Urinary bladder (tissue), 4 donors: ENCODE results near the gene PIK3R3. TPM values are rescaled to one million over a fixed set of nuclear protein-coding genes. Genes with fewer than 3 reads are reported as not detected.

ENCODE experiments used
- DNase-seq: peaks from one replicate; pipeline ENCODE4 v3.0.0-alpha.2; 2015; ENCODE audit errors: extremely low spot score
- H3K27ac ChIP-seq: one replicate; pipeline ENCODE4 v1.5.1; 2013; ENCODE audit warnings: low read depth, mild to moderate bottlenecking, moderate library complexity
- H3K36me3 ChIP-seq: one replicate; pipeline ENCODE4 v1.6.1; 2013; ENCODE audit warnings: mild to moderate bottlenecking, moderate library complexity; ENCODE audit not compliant: insufficient read depth
- H3K4me1 ChIP-seq: one replicate; pipeline ENCODE4 v1.6.1; 2013; ENCODE audit warnings: mild to moderate bottlenecking, moderate library complexity; ENCODE audit not compliant: insufficient read depth
- H3K4me3 ChIP-seq: one replicate; pipeline ENCODE4 v1.5.1; 2013; ENCODE audit warnings: low read depth, low read length
- WGBS: extraction: QIAGEN DNeasy Blood & Tissue Kit; methylation state at CpG from one replicate; pipeline ENCODE4 v1.1.7; 2013; 5-methylcytosine and 5-hydroxymethylcytosine counted together
- polyA plus RNA-seq: library from polyadenylated mRNA; stranded (reverse); fragments of 200-250 nt; gene quantifications from one replicate; pipeline ENCODE4 v1.2.3, GENCODE V29; 2013
- total RNA-seq: library from RNA; depleted of rRNA; stranded (reverse); fragments of >200 nt; gene quantifications from one replicate; pipeline ENCODE4 v1.2.3, GENCODE V29; 2014
- donor health status: healthy with polysubstance abuse.
- donor health status: healthy.

Gene PIK3R3
- total and polyA plus RNA-seq, 2 donors, result 16.2 to 24.7 TPM

DNA sequence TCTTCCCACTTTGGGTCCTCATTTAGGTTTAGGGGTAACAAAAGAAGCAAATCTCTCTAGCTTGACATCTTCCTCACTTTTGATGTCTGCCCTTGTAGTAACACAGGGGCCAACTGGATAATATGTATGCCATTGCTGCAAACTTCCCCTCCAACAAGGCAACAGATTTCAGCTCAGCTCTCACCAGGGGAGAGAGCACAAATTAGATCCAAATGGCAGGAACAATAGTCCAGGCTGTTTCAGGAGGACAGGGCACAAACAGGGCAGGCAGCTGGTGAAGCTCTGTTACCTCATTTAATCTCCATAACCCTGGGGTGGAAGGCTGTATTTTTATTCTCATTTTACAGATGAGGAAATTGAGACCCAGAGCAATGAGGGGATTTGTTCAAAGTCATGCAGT, 4.3 kb upstream of the PIK3R3 start:
- Histone ChIP-seq H3K4me1 (no peaks in the 10 kb centered on the region), H3K27ac (no peak overlapping the region)
- no peak for DNase-seq

DNA sequence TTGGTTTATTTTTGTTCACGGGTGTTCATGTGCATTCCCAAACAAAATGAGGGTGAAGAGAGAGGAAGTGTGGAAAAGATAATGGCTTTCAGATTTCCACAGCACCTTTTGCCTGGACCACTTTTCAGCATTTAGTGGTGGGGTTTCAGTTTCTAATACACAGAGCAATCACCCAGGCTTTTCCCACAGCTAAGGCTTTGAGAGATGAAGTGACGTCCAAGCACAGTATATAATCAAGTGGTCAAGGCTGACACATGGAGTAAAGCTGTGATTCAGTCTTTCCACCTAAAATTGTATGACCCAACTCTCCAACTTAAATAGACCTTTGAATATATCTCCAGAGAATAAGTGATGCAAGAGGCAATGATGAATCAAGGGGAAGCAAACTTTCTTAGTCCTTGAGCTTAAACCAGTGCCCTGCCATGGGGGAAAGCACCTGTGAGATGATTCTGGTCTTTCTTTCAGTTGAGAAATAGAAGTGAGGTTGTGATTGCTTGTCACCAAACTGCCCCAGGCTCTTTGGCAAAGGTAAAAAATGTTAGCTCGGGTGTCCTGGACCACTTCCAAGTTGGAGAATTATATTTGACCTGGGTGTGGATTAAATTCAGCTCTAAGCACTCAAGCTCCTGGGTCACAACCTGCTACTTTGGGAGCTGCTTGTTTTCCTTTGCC, 2.4 kb upstream of the PIK3R3 start:
- no peaks in the 10 kb centered on the region for H3K4me1 ChIP-seq
- H3K4me3 ChIP-seq, result no peak overlapping the region
- no peaks in the 10 kb centered on the region for H3K36me3 ChIP-seq
- WGBS, result 45% methylated on average over 3 of the region's 3 CpGs
- DNase-seq, result no peak
- H3K27ac ChIP-seq, result no peak overlapping the region

More for the DNA sequence above, 4.3 kb upstream of the PIK3R3 start:
- Histone ChIP-seq H3K36me3 (no peaks in the 10 kb centered on the region), H3K4me3 (no peak overlapping the region)

- peak overlapping the region; percentile 45 for H3K4me3 ChIP-seq
- H3K36me3 ChIP-seq, result no peaks in the 10 kb centered on the region
- H3K27ac ChIP-seq, result no peak overlapping the region
- WGBS, result 62% methylated on average over 3 of the region's 3 CpGs
- no peaks in the 10 kb centered on the region for H3K4me1 ChIP-seq
- no peak for DNase-seq
These were observed 1.4 kb upstream of the PIK3R3 start for GRCh38 chr1:46133781-46134350.

GRCh38 chr1:46133181-46133658, 791 bp upstream of the PIK3R3 start:
- Histone ChIP-seq H3K4me3 (peak overlapping the region; percentile 45), H3K36me3 (no peaks in the 10 kb centered on the region), H3K4me1 (no peaks in the 10 kb centered on the region), H3K27ac (no peak overlapping the region)
- WGBS, result under 1% methylated on average over 22 of the region's 22 CpGs
- DNase-seq, result no peak

DNA sequence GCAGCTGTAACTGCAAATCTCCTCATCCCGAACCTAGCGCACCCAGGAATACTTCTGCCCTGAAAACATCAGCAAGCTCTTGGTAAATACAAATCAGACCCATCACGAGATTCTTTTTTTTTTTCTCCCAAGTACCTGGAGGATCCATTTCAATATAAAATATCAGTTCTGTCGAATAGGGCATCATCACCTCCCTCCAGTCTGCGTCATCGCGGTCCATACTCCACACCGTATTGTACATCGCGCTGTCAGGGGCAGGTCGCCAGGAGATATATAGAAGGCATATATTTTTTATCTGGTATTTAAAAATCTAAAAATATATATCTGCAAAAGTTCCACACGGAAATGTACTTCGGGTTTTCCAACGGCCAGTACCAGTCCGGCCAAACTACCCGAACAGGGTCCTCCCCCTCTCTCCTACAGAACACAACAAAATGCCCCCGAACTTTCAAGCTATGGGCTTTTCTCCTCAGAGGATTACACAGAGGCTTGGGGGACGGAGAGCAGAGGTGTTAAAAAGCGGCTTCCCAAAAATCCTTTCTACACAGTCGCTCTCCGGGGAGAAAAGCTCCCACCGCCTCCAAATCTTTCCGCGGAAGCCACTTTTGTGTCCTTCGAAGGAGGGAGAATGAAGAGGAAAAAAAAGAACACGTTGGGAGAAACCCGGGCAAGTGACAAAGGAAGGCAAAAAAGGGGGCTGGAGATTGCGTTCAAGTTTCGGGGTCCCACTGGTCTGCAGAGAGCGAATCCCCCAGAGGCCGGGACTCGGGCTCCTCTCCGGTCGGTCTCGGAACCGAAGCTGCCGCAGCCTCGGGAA, 509 bp downstream of the PIK3R3 start:
- peak; percentile 13 for DNase-seq
- Histone ChIP-seq H3K4me1 (no peaks in the 10 kb centered on the region), H3K27ac (peak overlapping the region; percentile 34), H3K36me3 (no peaks in the 10 kb centered on the region), H3K4me3 (peak overlapping the region; percentile 72)
- WGBS, result under 1% methylated on average over 38 of the region's 38 CpGs

DNA sequence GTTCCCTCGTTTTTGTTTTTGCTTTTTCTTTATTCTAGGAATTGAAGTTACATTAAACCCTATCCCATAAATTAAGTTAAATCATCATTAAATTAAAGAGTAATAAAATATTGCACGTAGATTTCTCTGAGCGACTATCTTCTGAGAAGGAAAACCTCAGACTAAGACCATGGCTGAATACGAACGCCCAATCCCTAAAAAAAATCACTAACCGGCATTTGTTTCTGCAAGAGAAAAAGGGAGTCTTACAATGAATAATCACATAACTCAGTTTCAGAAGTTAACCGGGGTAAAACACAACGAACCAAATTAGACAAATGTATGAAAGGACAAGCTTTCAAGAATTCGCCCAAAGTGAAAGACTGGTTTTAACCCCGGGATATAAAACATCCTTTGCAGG, 1.3 kb downstream of the PIK3R3 start:
- no peaks in the 10 kb centered on the region for H3K36me3 ChIP-seq
- H3K4me3 ChIP-seq, result peak overlapping the region; percentile 72
- peak; percentile 6 for DNase-seq
- WGBS, result 1% methylated on average over 10 of the region's 10 CpGs
- no peak overlapping the region for H3K27ac ChIP-seq
- H3K4me1 ChIP-seq, result no peaks in the 10 kb centered on the region

- Histone ChIP-seq H3K4me1 (no peaks in the 10 kb centered on the region), H3K4me3 (peak overlapping the region; percentile 72), H3K27ac (no peak overlapping the region), H3K36me3 (no peaks in the 10 kb centered on the region)
- 12% methylated on average over 5 of the region's 5 CpGs for WGBS
- DNase-seq, result no peak
These were observed 1.8 kb downstream of the PIK3R3 start for GRCh38 chr1:46130606-46131005.

DNA sequence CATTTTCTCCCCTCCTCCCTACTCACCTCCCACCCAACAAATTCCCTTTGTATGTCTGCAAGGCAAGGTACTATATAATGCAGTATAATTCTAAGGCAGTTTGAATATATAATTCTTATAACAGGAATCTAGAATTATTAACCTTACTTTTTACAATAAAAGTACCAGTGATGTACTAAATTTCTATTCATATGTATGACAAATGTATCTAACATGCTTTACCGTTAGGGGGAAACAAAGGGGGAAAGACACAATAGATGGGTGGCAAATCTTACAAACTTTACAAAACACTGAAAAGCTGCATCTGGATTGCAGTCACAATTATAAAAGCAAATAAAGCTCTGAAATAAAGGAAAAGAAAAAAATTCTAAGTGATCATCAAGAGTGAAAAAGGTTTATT, 2.3 kb downstream of the PIK3R3 start:
- Histone ChIP-seq H3K4me3 (peak overlapping the region; percentile 72), H3K4me1 (no peaks in the 10 kb centered on the region), H3K36me3 (no peaks in the 10 kb centered on the region), H3K27ac (no peak overlapping the region)
- 54% methylated on average over 1 of the region's 1 CpG for WGBS
- DNase-seq, result no peak

- Histone ChIP-seq H3K4me1 (no peaks in the 10 kb centered on the region), H3K4me3 (no peak overlapping the region), H3K36me3 (no peaks in the 10 kb centered on the region), H3K27ac (no peak overlapping the region)
- no peak for DNase-seq
- WGBS, result 89% methylated on average over 3 of the region's 3 CpGs
These were observed 4.1 kb downstream of the PIK3R3 start for GRCh38 chr1:46128344-46128743.

DNA sequence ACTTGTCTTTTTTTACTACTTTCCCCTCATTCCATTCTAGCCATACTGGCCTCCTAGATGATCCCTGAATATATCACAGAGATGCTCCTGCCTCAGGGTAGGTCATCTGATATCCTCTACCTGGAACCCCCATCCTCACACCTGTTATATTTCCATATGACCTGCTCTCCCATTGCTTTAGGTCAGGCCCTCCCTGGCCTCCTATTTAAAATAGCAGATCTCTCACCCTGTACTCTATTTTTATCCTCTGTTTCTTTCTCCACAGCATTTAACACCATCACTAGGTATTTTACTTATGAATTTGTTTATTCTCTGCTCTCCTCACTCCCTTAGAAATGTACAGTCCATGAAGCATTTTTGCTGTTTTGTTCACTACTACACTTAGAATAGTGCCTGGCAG, 13.6 kb downstream of the PIK3R3 start:
- H3K27ac ChIP-seq, result no peak overlapping the region
- no peak for DNase-seq
- no peaks in the 10 kb centered on the region for H3K4me1 ChIP-seq
- H3K4me3 ChIP-seq, result no peak overlapping the region
- peaks cover 2% of the 10 kb centered on the region for H3K36me3 ChIP-seq

DNA sequence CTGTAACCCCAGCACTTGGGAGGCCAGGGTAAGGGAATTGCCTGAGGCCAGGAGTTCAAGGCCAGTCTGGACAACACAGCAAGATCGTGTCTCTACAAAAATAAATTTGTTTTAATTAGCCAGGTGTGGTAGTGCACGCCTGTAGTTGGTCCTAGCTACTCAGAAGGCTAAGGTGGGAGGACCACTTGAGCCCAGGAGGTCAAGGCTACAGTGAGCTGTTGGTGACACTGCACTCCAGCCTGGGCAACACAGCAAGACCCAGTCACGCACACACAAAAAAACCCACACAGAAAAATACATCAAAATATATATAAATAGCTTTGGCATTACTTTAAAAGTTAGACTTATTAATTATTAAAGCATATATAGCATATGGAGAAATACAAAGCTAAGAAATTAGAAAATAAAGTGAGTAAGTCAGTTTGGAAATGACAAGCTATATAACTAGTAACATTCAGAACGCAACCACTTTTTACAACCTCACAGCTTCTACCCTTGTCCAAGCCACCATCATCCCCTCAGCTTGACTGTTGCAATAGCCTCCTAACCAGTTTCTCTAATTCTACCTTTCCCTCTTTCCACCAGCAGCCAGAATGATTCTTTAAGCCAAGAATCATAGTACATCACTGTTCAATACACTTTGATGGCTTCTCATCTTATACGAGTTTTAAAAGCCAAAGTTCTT, 14.5 kb downstream of the PIK3R3 start:
- H3K4me3 ChIP-seq, result no peak overlapping the region
- no peak overlapping the region for H3K27ac ChIP-seq
- no peaks in the 10 kb centered on the region for H3K4me1 ChIP-seq
- 93% methylated on average over 5 of the region's 5 CpGs for WGBS
- peaks cover 2% of the 10 kb centered on the region for H3K36me3 ChIP-seq
- no peak for DNase-seq

- Histone ChIP-seq H3K4me1 (no peaks in the 10 kb centered on the region), H3K4me3 (no peak overlapping the region), H3K36me3 (peaks cover 2% of the 10 kb centered on the region), H3K27ac (no peak overlapping the region)
- 81% methylated on average over 2 of the region's 2 CpGs for WGBS
- no peak for DNase-seq
These were observed 17.4 kb downstream of the PIK3R3 start for GRCh38 chr1:46114925-46115603.

DNA sequence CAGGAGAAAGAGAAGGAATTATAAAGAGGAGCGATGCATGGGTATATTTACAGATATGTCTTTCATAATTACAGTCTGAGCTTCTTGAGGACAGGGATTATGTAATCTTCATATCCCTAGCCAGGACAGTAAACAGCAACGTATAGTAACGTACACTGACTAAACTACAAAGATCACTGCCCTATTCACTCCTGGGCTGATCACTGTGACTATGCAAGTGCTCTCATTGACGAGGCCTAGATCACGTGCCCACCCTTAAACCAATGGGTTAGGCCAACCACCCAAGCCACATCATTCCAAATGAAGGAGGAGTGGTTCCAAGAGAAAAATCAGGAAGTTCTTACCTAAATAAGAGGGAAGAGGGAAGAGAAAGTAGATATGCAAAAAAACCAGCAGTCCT, 18.5 kb downstream of the PIK3R3 start:
- H3K27ac ChIP-seq, result no peak overlapping the region
- H3K4me3 ChIP-seq, result no peak overlapping the region
- 89% methylated on average over 5 of the region's 5 CpGs for WGBS
- DNase-seq, result no peak
- H3K36me3 ChIP-seq, result peaks cover 2% of the 10 kb centered on the region
- no peaks in the 10 kb centered on the region for H3K4me1 ChIP-seq
